OCI-LY3 (cell line): ENCODE measurements around the gene DGCR6L.
"Not testable (repeated sequence)": the region's sequence is repeated elsewhere in the genome, so short reads cannot be mapped to it uniquely, and the experiment has no call there.

Source experiments
- CTCF ChIP-seq: fragments of 200-600, 300-600 bp; sonication (generic); IDR thresholded peaks from 2 replicates; pipeline ENCODE4 v1.5.1; 2014; ENCODE audit warnings: antibody characterized with exemption, low read length, low read depth
- EZH2phosphoT487 ChIP-seq: fragments of 200-600 bp; shearing (Covaris generic); IDR thresholded peaks from 2 replicates; pipeline ENCODE4 v1.6.1; 2018; ENCODE audit warnings: antibody characterized with exemption, mixed run types, low read depth

GRCh38 chr22:20310773-20311172, 9.1 kb downstream of the DGCR6L start:
- not testable (repeated sequence) for TF ChIP-seq CTCF, EZH2phosphoT487
